Loucy (cell line): ENCODE results near the gene ARHGAP19.

Experiments used
- H2AFZ ChIP-seq: fragments of 200-600 bp; sonication (generic); 2 replicates; pipeline ENCODE4 v1.6.0; 2016; ENCODE audit warnings: antibody characterized with exemption, mild to moderate bottlenecking, low read length, moderate library complexity
- H3F3A ChIP-seq: fragments of 200-600 bp; 2 replicates; pipeline ENCODE4 v1.6.0; 2016; ENCODE audit warnings: antibody characterized with exemption, low read depth, mild to moderate bottlenecking
- H3K27me3 ChIP-seq: fragments of 200-600 bp; sonication (generic); 2 replicates; pipeline ENCODE4 v1.6.1; 2014; ENCODE audit warnings: low read length, mild to moderate bottlenecking; ENCODE audit not compliant: insufficient read depth, poor library complexity, severe bottlenecking
- H3K36me3 ChIP-seq: fragments of 200-600 bp; sonication (generic); 2 replicates; pipeline ENCODE4 v1.6.1; 2016; ENCODE audit warnings: low read length; ENCODE audit not compliant: insufficient read depth
- H3K4me1 ChIP-seq: fragments of 200-600 bp; sonication (generic); 2 replicates; pipeline ENCODE4 v1.5.1; 2014; ENCODE audit warnings: low read length, mild to moderate bottlenecking; ENCODE audit not compliant: insufficient read depth, poor library complexity, severe bottlenecking
- H3K4me2 ChIP-seq: fragments of 200-600 bp; sonication (generic); 2 replicates; pipeline ENCODE4 v1.6.0; 2014; ENCODE audit warnings: antibody characterized with exemption, low read length, low read depth, mild to moderate bottlenecking; ENCODE audit not compliant: poor library complexity, severe bottlenecking
- H3K4me3 ChIP-seq: fragments of 200-600 bp; sonication (generic); 2 replicates; pipeline ENCODE4 v1.5.1; 2014; ENCODE audit warnings: low read length, mild to moderate bottlenecking, mixed read lengths; ENCODE audit not compliant: poor library complexity, severe bottlenecking
- H3K79me2 ChIP-seq: fragments of 200-600 bp; sonication (generic); 2 replicates; pipeline ENCODE4 v1.6.1; 2014; ENCODE audit warnings: low read length; ENCODE audit not compliant: insufficient read depth
- H3K9ac ChIP-seq: fragments of 200-600 bp; sonication (generic); 2 replicates; pipeline ENCODE4 v1.6.0; 2014; ENCODE audit warnings: mild to moderate bottlenecking, low read depth, low read length, moderate library complexity; ENCODE audit not compliant: poor library complexity, severe bottlenecking
- H3K9me2 ChIP-seq: fragments of 200-600 bp; sonication (generic); replicated peaks from 2 replicates; pipeline ENCODE4 v1.6.1; 2016; ENCODE audit warnings: low read depth, low read length, mixed read lengths
- H3K9me3 ChIP-seq: fragments of 200-600 bp; sonication (generic); 2 replicates; pipeline ENCODE4 v1.6.1; 2014; ENCODE audit warnings: mild to moderate bottlenecking, antibody characterized with exemption, low read length, low read depth; ENCODE audit not compliant: insufficient read depth
- H4K20me1 ChIP-seq: fragments of 200-600 bp; sonication (generic); 2 replicates; pipeline ENCODE4 v1.6.0; 2014; ENCODE audit warnings: antibody characterized with exemption, low read length, mild to moderate bottlenecking; ENCODE audit not compliant: insufficient read depth, poor library complexity, severe bottlenecking
- EZH2phosphoT487 ChIP-seq: fragments of 200-600 bp; IDR thresholded peaks from 2 replicates; pipeline ENCODE4 v1.6.1; 2018; ENCODE audit warnings: antibody characterized with exemption, mild to moderate bottlenecking, moderate library complexity, borderline replicate concordance
- TF ChIP-seq, protein P1 (sequence below): fragments of 200-600 bp; sonication (generic); conservative IDR thresholded peaks from 2 replicates; pipeline ENCODE4 v1.5.1; 2014; ENCODE audit warnings: mild to moderate bottlenecking, antibody characterized with exemption, low read length

ARHGAP19 gene

DNA sequence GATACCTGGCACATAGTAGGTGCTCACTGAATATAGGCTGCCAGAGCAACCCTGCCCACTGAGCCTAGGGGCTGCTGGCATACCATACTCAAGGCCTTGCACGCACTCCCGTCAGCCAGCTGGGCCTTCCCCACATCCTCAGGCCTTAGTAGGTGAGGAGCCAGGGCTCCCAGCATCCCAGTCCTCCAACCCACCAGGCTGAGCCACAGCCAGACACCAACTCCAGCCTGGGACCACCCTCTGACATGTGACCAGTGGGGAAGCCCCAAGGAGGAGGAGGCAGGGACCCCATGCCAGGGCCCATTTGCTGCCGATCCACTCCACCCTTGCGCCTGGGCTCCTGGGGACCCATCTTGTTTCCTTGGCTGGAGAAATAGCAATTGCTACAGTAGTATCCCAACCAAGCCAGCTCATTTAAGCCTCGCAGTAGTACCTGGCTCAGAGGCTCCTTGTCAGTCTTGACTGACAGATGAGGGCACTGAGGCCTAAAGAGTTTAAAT, 118.1 kb downstream of the ARHGAP19 start:
- Histone ChIP-seq H3K36me3 (no peaks in the 10 kb centered on the region), H3K9me3 (no peaks in the 10 kb centered on the region), H3K79me2 (no peaks in the 10 kb centered on the region), H2AFZ (no peak overlapping the region), H3K4me2 (no peak overlapping the region), H3F3A (no peaks in the 10 kb centered on the region), H3K27me3 (no peaks in the 10 kb centered on the region), H3K4me1 (peaks cover 5% of the 10 kb centered on the region), H4K20me1 (no peaks in the 10 kb centered on the region), H3K9me2 (no peaks in the 10 kb centered on the region), H3K4me3 (no peak overlapping the region), H3K9ac (no peak overlapping the region)
- TF ChIP-seq EZH2phosphoT487, result no peak
- TF ChIP-seq, protein P1, sequence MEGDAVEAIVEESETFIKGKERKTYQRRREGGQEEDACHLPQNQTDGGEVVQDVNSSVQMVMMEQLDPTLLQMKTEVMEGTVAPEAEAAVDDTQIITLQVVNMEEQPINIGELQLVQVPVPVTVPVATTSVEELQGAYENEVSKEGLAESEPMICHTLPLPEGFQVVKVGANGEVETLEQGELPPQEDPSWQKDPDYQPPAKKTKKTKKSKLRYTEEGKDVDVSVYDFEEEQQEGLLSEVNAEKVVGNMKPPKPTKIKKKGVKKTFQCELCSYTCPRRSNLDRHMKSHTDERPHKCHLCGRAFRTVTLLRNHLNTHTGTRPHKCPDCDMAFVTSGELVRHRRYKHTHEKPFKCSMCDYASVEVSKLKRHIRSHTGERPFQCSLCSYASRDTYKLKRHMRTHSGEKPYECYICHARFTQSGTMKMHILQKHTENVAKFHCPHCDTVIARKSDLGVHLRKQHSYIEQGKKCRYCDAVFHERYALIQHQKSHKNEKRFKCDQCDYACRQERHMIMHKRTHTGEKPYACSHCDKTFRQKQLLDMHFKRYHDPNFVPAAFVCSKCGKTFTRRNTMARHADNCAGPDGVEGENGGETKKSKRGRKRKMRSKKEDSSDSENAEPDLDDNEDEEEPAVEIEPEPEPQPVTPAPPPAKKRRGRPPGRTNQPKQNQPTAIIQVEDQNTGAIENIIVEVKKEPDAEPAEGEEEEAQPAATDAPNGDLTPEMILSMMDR, result no peak

DNA sequence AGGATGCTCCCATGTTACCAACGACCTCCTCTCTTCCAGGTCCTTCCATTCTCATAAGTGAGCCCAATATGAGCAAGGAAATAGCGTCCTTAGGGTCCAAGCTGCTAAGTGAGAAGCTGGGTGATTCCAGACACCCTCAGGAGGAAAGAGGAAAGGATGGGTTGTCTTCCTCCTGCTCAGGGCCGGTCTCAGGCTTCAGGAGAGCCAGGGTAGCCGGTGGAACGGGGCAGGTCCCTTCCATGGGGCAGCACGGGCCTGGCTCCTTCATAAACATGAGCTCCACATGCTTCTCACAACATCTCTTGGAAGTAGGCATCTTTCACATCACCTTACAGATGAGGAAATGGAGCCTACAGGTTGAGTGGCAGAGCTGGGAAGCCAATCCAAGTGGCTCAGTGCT, 119.4 kb downstream of the ARHGAP19 start:
- H4K20me1 ChIP-seq, result no peaks in the 10 kb centered on the region
- TF ChIP-seq EZH2phosphoT487, result no peak
- TF ChIP-seq, protein P1, result no peak
- no peak overlapping the region for H2AFZ ChIP-seq
- no peak overlapping the region for H3K4me3 ChIP-seq
- H3K9me2 ChIP-seq, result no peaks in the 10 kb centered on the region
- H3K36me3 ChIP-seq, result no peaks in the 10 kb centered on the region
- H3K4me2 ChIP-seq, result no peak overlapping the region
- no peaks in the 10 kb centered on the region for H3F3A ChIP-seq
- H3K9ac ChIP-seq, result no peak overlapping the region
- H3K27me3 ChIP-seq, result no peaks in the 10 kb centered on the region
- H3K4me1 ChIP-seq, result peaks cover 5% of the 10 kb centered on the region
- H3K9me3 ChIP-seq, result no peaks in the 10 kb centered on the region
- no peaks in the 10 kb centered on the region for H3K79me2 ChIP-seq
